22Rv1 (cell line): ENCODE results near the gene C3orf80.
"Not testable (repeated sequence)": the region's sequence is repeated elsewhere in the genome, so short reads cannot be mapped to it uniquely, and the experiment has no call there.

ENCODE experiments used
- H3K27ac ChIP-seq: fragments of 450-650 bp; 2 replicates; pipeline ENCODE4 v1.5.1; 2017
- CTCF ChIP-seq: fragments of 450-650 bp; IDR thresholded peaks from 2 replicates; pipeline ENCODE4 v1.5.1; 2017; ENCODE audit warnings: mild to moderate bottlenecking
- ZFX ChIP-seq: fragments of 450-650 bp; IDR thresholded peaks from 2 replicates; pipeline ENCODE4 v1.6.1; 2017; ENCODE audit warnings: antibody characterized with exemption, borderline replicate concordance

C3orf80 gene

GRCh38 chr3:160232014-160232413 lies 6.8 kb downstream of the C3orf80 start:
- no peak overlapping the region for H3K27ac ChIP-seq
- no peak for TF ChIP-seq ZFX
- TF ChIP-seq CTCF = no peak

DNA sequence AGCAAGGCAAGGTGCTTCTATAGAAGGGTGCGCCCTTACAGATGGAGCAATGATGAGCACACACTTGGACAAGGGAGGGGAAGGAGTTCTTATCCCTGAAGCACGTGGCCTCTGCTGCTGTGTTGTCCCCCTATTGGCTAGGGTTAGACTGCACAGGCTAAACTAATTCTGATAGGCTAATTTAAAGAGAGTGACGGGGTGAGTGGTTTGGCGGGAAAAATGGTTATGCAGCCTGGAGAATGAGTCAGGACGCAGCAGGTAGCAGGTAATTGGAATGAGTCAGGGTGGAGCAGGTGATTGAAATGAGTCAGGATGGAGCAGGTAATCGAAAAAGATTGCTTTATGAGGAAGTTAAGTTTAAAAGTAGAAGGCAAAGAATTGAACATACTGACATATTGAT lies 15.5 kb downstream of the C3orf80 start:
- H3K27ac ChIP-seq = not testable (repeated sequence)

DNA sequence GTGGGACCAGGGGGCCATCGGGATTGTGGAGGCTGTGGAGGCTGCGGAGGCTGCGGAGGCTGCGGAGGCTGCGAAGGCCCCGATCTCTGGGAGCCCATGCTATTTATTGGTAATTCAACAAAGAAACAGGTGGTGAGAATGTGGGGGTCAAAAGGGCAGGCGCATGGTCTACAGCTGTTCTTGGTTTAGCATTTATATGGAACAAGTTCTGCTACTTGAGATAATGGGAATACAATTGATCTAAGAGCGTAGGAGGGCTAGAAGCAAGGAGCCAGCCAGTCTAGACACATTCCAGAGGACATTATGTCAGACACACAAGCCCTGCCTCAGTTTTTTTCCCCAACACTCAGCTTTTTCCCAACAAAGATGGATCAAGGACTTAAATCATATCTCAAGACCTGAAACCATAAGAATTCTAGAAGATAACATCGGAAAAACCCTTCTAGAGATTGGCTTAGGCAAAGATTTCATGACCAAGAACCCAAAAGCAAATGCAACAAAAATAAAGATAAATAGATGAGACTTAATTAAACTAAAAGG lies 20.1 kb downstream of the C3orf80 start:
- H3K27ac ChIP-seq = no peak overlapping the region
- no peak for TF ChIP-seq CTCF
- no peak for TF ChIP-seq ZFX

DNA sequence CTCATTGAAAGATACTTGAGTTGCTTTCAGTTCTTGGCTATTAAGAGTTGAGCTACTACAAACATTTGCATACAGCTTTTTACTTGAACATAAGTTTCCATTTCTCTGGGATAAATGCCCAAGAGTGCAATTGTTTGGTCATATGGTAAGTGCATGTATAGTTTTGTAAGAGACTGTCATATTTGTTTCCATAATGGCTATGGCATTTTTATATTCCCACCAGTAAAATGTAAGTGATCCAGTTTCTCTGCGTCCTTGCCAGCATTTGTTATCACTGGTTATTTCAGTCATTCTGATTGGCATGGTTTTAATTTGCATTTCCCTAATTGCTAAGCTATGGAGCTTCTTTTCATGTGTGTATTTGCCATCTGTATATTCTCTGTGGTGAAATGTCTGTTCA lies 22.5 kb downstream of the C3orf80 start:
- TF ChIP-seq ZFX (no peak), CTCF (no peak)

GRCh38 chr3:160253298-160253697 lies 28.1 kb downstream of the C3orf80 start:
- TF ChIP-seq CTCF (no peak), ZFX (no peak)
- H3K27ac ChIP-seq = no peak overlapping the region

More for the DNA sequence above, 22.5 kb downstream of the C3orf80 start:
- no peak overlapping the region for H3K27ac ChIP-seq

DNA sequence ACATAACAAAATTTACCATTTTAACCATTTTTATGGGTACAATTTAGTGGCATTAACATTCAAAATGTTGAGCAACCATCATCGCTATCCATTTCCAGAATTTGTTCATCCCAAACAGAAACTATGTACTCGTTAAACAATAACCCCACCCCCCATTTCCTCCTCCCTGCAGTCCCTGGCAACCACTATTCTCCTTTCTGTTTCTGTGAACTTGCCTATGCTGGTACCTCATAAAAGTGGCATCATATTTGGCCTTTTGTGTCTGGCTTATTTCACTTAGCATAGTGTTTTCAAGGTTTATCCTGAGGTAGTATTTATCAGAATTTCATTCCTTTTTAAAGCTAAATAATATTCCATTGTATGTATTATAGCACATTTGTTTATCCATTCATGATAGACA lies 32.4 kb downstream of the C3orf80 start:
- no peak for TF ChIP-seq ZFX
- TF ChIP-seq CTCF = no peak
- H3K27ac ChIP-seq = no peak overlapping the region

GRCh38 chr3:160259589-160259988 lies 34.4 kb downstream of the C3orf80 start:
- TF ChIP-seq CTCF (no peak), ZFX (no peak)
- H3K27ac ChIP-seq = no peak overlapping the region

DNA sequence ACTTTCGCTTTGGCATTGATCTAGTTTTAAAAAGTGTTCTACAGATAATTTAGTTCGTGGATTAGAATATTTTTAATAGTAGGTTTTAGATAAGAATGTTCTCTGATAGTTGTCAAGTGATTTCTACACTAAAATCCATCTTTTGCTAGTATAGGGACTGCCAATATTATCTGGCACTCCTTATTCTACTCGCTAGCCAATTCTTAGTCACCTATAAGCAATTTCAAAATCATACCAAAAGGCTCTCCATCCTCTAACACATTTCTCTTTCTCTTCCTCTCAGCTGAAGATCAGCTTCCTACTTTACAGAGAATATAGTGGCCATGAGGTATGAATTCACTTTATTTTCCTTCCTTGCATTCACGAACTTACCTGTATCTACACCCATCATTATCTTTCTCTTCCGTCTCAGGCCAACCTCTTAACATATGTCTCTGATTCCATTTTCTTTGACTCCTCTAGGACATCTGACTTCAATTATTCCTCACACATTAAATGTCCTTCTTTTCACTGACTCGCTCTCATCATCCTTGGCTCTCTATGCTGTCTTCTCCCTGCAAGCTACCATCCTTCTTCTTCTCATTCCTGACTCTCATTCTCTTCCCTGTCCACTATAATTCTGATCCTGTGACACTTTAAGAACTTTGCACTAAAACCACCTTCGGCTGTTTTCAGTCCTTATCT lies 35.5 kb downstream of the C3orf80 start:
- no peak overlapping the region for H3K27ac ChIP-seq
- TF ChIP-seq ZFX = no peak
- no peak for TF ChIP-seq CTCF
